ENCODE data around the gene ARHGEF19. TPM values are rescaled to one million over a fixed set of nuclear protein-coding genes. Genes with fewer than 3 reads are reported as not detected.

Gene ARHGEF19
- total RNA-seq, 2 donors from 2014 or later = 14.8 to 17.5 TPM

- TF ChIP-seq CTCF (conservative IDR thresholded peaks at IDR 0.05) = no peak
- no peak overlapping the region for H3K27ac ChIP-seq (ENCODE audit: low read depth, low read length)
- H3K4me3 Mint-ChIP-seq = peak overlapping the region; percentile 76
- no peaks in the 10 kb centered on the region for H3K9me3 Mint-ChIP-seq
- no peaks in the 10 kb centered on the region for H3K27me3 Mint-ChIP-seq (ENCODE audit: insufficient read depth)
- no peaks in the 10 kb centered on the region for H3K27me3 ChIP-seq (ENCODE audit: control insufficient read depth, insufficient read depth, low read length, poor library complexity, severe bottlenecking)
- H3K36me3 ChIP-seq (ENCODE audit: control insufficient read depth, insufficient read depth, low read length) = no peaks in the 10 kb centered on the region
- H3K4me1 Mint-ChIP-seq = peaks cover 10% of the 10 kb centered on the region
- no peaks in the 10 kb centered on the region for H3K9me3 ChIP-seq (ENCODE audit: control insufficient read depth, low read length)
- peak overlapping the region; percentile 86 for H3K4me3 ChIP-seq (ENCODE audit: low read length)
- DNase-seq = no peak
- H3K36me3 Mint-ChIP-seq (ENCODE audit: low read depth) = peaks cover 1% of the 10 kb centered on the region
- peak overlapping the region; percentile 15 for H3K9ac ChIP-seq (ENCODE audit: extremely low read depth, low read length, poor library complexity, severe bottlenecking)
- peak overlapping the region; percentile 76 for H3K27ac Mint-ChIP-seq
- 33 to 43% methylated on average over 3 to 6 of the region's 6 CpGs for WGBS, 2 experiments (ENCODE audit: insufficient coverage in 1 of 2, insufficient read length in 1 of 2)
- H3K4me1 ChIP-seq (ENCODE audit: control insufficient read depth, insufficient read depth, low read length) = peaks cover 5% of the 10 kb centered on the region
Measured at GRCh38 chr1:16237343-16237830, 24.9 kb upstream of the ARHGEF19 start.

GRCh38 chr1:16236511-16237342 is 24.3 kb upstream of the ARHGEF19 start, which contains the start of gene CPLANE2:
TSS of gene CPLANE2 (minus strand) at chr1:16237183. CDS start at chr1:16236742, 441 bp downstream.
- H3K36me3 ChIP-seq (ENCODE audit: control insufficient read depth, insufficient read depth, low read length) = no peaks in the 10 kb centered on the region
- Mint-ChIP-seq H3K36me3 (ENCODE audit: low read depth) (peaks cover 1% of the 10 kb centered on the region), H3K4me3 (peak within 1 kb of the TSS; percentile 76), H3K27ac (peak within 1 kb of the TSS; percentile 76), H3K4me1 (peaks cover 10% of the 10 kb centered on the region), H3K9me3 (no peaks in the 10 kb centered on the region), H3K27me3 (ENCODE audit: insufficient read depth) (no peaks in the 10 kb centered on the region)
- no peak within 1 kb of the TSS for H3K27ac ChIP-seq (ENCODE audit: low read depth, low read length)
- peak within 1 kb of the TSS; percentile 86 for H3K4me3 ChIP-seq (ENCODE audit: low read length)
- TF ChIP-seq CTCF (conservative IDR thresholded peaks at IDR 0.05) = peak; percentile 6
- H3K4me1 ChIP-seq (ENCODE audit: control insufficient read depth, insufficient read depth, low read length) = peaks cover 5% of the 10 kb centered on the region
- WGBS, 2 experiments (ENCODE audit: insufficient coverage in 1 of 2, insufficient read length in 1 of 2) = 1% methylated on average over 20 to 57 of the region's 57 CpGs
- DNase-seq = peak; percentile 98
- no peaks in the 10 kb centered on the region for H3K27me3 ChIP-seq (ENCODE audit: control insufficient read depth, insufficient read depth, low read length, poor library complexity, severe bottlenecking)
- peak within 1 kb of the TSS; percentile 15 for H3K9ac ChIP-seq (ENCODE audit: extremely low read depth, low read length, poor library complexity, severe bottlenecking)
- no peaks in the 10 kb centered on the region for H3K9me3 ChIP-seq (ENCODE audit: control insufficient read depth, low read length)

- H3K27me3 Mint-ChIP-seq (ENCODE audit: insufficient read depth) = no peaks in the 10 kb centered on the region
- Histone ChIP-seq H3K27me3 (ENCODE audit: control insufficient read depth, insufficient read depth, low read length, poor library complexity, severe bottlenecking) (no peaks in the 10 kb centered on the region), H3K27ac (ENCODE audit: low read depth, low read length) (no peak overlapping the region), H3K4me1 (ENCODE audit: control insufficient read depth, insufficient read depth, low read length) (peaks cover 5% of the 10 kb centered on the region), H3K36me3 (ENCODE audit: control insufficient read depth, insufficient read depth, low read length) (no peaks in the 10 kb centered on the region), H3K9ac (ENCODE audit: extremely low read depth, low read length, poor library complexity, severe bottlenecking) (no peak overlapping the region), H3K4me3 (ENCODE audit: low read length) (peak overlapping the region; percentile 86), H3K9me3 (ENCODE audit: control insufficient read depth, low read length) (no peaks in the 10 kb centered on the region)
- H3K4me1 Mint-ChIP-seq = peaks cover 10% of the 10 kb centered on the region
- peaks cover 1% of the 10 kb centered on the region for H3K36me3 Mint-ChIP-seq (ENCODE audit: low read depth)
- H3K9me3 Mint-ChIP-seq = no peaks in the 10 kb centered on the region
- H3K4me3 Mint-ChIP-seq = peak overlapping the region; percentile 76
- no peak for DNase-seq
- peak overlapping the region; percentile 55 for H3K27ac Mint-ChIP-seq
- peak; percentile 62 for TF ChIP-seq CTCF (conservative IDR thresholded peaks at IDR 0.05)
- WGBS, 2 experiments (ENCODE audit: insufficient coverage in 1 of 2, insufficient read length in 1 of 2) = 59 to 78% methylated on average over 3 to 6 of the region's 6 CpGs
Measured at GRCh38 chr1:16235944-16236510, 23.6 kb upstream of the ARHGEF19 start.
